Measurements from ENCODE around the gene PDIA5.

PDIA5 gene

GRCh38 chr3:123153125-123154019 is 86.5 kb downstream of the PDIA5 start:
- H4K20me1 ChIP-seq (ENCODE audit: insufficient read depth) = no peaks in the 10 kb centered on the region
- H3K9ac ChIP-seq = no peak overlapping the region
- no peaks in the 10 kb centered on the region for H3K36me3 ChIP-seq (ENCODE audit: insufficient read depth)
- no peak overlapping the region for H2AFZ ChIP-seq (ENCODE audit: low read depth)
- H3K4me1 ChIP-seq (ENCODE audit: low read depth, poor library complexity, severe bottlenecking) = no peaks in the 10 kb centered on the region
- no peaks in the 10 kb centered on the region for H3K27me3 ChIP-seq (ENCODE audit: insufficient read depth, low read depth)
- H3K4me3 ChIP-seq (IDR thresholded peaks at IDR 0.05; ENCODE audit: insufficient read depth, low read depth, low read length) = no peak overlapping the region
- no peak for TF ChIP-seq CTCF (conservative IDR thresholded peaks at IDR 0.05; ENCODE audit: low read depth, low read length)
- H3K79me2 ChIP-seq (ENCODE audit: insufficient read depth, low read depth) = no peaks in the 10 kb centered on the region
- H3K27ac ChIP-seq = no peak overlapping the region
- H3K4me2 ChIP-seq = no peak overlapping the region

GRCh38 chr3:123154020-123154985 is 87.5 kb downstream of the PDIA5 start:
- H3K27ac ChIP-seq = no peak overlapping the region
- no peaks in the 10 kb centered on the region for H3K79me2 ChIP-seq (ENCODE audit: insufficient read depth, low read depth)
- no peaks in the 10 kb centered on the region for H3K27me3 ChIP-seq (ENCODE audit: insufficient read depth, low read depth)
- no peaks in the 10 kb centered on the region for H3K36me3 ChIP-seq (ENCODE audit: insufficient read depth)
- H4K20me1 ChIP-seq (ENCODE audit: insufficient read depth) = no peaks in the 10 kb centered on the region
- no peak overlapping the region for H3K9ac ChIP-seq
- no peaks in the 10 kb centered on the region for H3K4me1 ChIP-seq (ENCODE audit: low read depth, poor library complexity, severe bottlenecking)
- TF ChIP-seq CTCF (conservative IDR thresholded peaks at IDR 0.05; ENCODE audit: low read depth, low read length) = no peak
- no peak overlapping the region for H3K4me2 ChIP-seq
- H3K4me3 ChIP-seq (IDR thresholded peaks at IDR 0.05; ENCODE audit: insufficient read depth, low read depth, low read length) = no peak overlapping the region
- H2AFZ ChIP-seq (ENCODE audit: low read depth) = no peak overlapping the region

GRCh38 chr3:123155471-123156011 is 88.7 kb downstream of the PDIA5 start:
- Histone ChIP-seq H3K27me3 (ENCODE audit: insufficient read depth, low read depth) (no peaks in the 10 kb centered on the region), H2AFZ (ENCODE audit: low read depth) (no peak overlapping the region), H4K20me1 (ENCODE audit: insufficient read depth) (no peaks in the 10 kb centered on the region), H3K9ac (no peak overlapping the region), H3K4me1 (ENCODE audit: low read depth, poor library complexity, severe bottlenecking) (no peaks in the 10 kb centered on the region), H3K4me3 (IDR thresholded peaks at IDR 0.05; ENCODE audit: insufficient read depth, low read depth, low read length) (no peak overlapping the region), H3K36me3 (ENCODE audit: insufficient read depth) (no peaks in the 10 kb centered on the region), H3K4me2 (no peak overlapping the region), H3K27ac (no peak overlapping the region), H3K79me2 (ENCODE audit: insufficient read depth, low read depth) (no peaks in the 10 kb centered on the region)
- TF ChIP-seq CTCF (conservative IDR thresholded peaks at IDR 0.05; ENCODE audit: low read depth, low read length) = no peak

GRCh38 chr3:123156276-123156995 is 89.6 kb downstream of the PDIA5 start:
- Histone ChIP-seq H3K4me2 (no peak overlapping the region), H4K20me1 (ENCODE audit: insufficient read depth) (no peaks in the 10 kb centered on the region), H3K4me1 (ENCODE audit: low read depth, poor library complexity, severe bottlenecking) (no peaks in the 10 kb centered on the region), H3K79me2 (ENCODE audit: insufficient read depth, low read depth) (no peaks in the 10 kb centered on the region), H3K27ac (no peak overlapping the region), H3K36me3 (ENCODE audit: insufficient read depth) (no peaks in the 10 kb centered on the region), H3K4me3 (IDR thresholded peaks at IDR 0.05; ENCODE audit: insufficient read depth, low read depth, low read length) (no peak overlapping the region), H3K27me3 (ENCODE audit: insufficient read depth, low read depth) (no peaks in the 10 kb centered on the region), H3K9ac (no peak overlapping the region), H2AFZ (ENCODE audit: low read depth) (no peak overlapping the region)
- TF ChIP-seq CTCF (conservative IDR thresholded peaks at IDR 0.05; ENCODE audit: low read depth, low read length) = no peak

All from KMS-11 (cell line).